Epidermal melanocyte (primary cell): ENCODE results near the gene DACT2.

Source experiments
- DNase-seq: peaks from one replicate; pipeline ENCODE4 v3.0.0; 2011; ENCODE audit warnings: low spot score; ENCODE audit not compliant: insufficient read length

Gene DACT2

GRCh38 chr6:168352096-168352495 is 32.5 kb upstream of the DACT2 start:
- DNase-seq: no peak

GRCh38 chr6:168349718-168350210 is 30.2 kb upstream of the DACT2 start:
- no peak for DNase-seq

DNA sequence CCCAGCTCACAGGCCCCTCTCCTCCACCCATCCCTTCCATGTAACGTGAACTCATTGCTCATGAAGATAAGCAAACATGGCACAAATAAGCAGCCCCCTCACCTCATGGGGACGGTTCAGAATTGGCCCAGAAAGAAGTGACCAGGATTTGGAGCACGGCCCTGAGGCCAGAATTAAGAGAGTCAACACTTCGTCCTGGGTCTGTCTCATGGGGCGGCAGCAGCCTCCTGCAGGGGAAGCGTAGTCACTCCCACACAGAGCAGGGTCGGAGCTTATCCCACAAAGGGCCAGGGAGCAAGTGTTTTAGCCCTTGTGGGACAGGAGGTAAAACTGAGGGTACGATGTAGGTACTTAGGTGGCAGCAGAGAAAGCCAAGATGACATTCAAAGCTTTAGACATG is 28.6 kb upstream of the DACT2 start:
- DNase-seq: no peak

DNA sequence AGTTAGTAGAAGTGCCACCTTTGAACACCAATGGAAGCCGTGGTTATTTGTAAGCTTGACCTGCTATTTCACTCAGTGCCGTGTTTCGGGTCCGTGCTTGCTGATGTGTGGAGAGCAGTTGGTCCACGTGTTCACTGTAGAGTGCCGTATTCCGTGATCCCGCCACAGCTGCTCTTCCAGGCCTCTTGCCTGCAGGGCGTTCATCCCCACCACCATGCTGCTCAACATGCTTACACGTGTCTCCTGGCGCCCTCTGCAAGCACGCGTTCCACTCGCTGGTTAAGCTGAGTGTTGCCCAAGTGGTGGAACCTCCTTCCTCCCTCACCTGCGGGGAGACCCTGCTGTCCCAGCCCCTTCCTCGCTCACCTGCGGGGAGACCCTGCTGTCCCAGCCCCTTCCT is 28.0 kb upstream of the DACT2 start:
- no peak for DNase-seq

- no peak for DNase-seq
Observed at GRCh38 chr6:168347053-168347452, 27.5 kb upstream of the DACT2 start.

DNA sequence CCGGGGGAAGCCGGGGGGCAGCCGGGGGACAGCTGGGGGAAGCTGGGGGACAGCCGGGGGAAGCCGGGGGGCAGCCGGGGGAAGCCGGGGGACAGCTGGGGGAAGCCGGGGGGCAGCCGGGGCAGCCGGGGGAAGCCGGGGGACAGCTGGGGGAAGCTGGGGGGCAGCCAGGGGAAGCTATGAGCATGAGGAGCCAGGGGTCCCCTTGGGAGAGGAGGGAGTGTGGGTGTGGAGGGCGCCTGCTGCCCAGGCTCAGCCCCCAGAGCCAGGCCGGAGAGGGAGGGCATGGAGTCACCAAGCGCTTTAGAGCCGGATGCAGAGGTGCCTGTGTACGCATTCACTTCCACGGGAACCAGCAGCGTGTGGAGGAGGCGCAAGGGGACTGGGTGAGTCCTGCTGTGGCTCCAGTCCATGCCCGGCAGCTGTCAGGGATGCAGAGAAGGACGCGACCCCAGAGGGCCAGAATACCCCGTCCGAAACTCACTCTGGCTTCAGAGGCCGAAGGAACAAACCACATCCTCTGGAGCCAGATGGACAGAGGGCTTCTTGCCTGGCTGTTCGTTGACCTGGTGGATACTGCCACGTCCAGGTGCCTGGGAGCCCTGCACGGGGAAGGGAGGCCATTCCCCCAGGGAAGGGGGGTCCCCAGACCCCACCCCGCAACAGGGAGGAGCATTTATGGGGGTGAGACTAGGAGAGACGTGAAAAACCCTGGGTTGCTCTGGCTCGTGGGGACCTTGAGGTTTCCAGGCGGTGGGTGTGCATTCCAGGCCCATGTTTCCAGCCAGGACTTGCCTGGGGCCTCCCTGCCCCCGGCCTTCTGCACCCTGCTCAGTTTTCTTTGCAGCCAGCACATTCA is 26.5 kb upstream of the DACT2 start:
- DNase-seq: no peak

GRCh38 chr6:168345266-168345665 is 25.7 kb upstream of the DACT2 start:
- DNase-seq: no peak

GRCh38 chr6:168344338-168344737 is 24.8 kb upstream of the DACT2 start:
- DNase-seq: no peak

GRCh38 chr6:168343239-168344150 is 23.9 kb upstream of the DACT2 start:
- DNase-seq: no peak

DNA sequence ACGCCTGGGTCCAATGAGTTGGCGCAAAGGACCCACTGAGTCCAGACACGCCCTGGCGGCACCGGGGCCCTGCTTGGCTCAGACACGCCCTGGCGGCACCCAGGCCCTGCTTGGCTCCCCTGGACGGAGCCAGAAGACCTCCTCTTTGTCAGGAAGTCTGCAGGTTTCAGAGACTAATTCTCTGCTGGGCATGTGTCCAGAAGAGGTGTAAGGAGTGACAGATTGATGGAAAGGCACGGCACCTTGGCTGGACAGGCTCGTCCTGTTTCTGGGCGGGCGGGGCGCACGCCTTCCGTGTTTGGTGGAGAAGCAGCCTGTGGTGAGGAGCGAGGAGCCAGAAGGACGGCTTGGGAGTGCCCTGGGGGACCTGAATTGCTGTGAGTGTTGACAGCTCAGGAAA is 23.1 kb upstream of the DACT2 start:
- DNase-seq: no peak

GRCh38 chr6:168341280-168341900 is 21.8 kb upstream of the DACT2 start:
- no peak for DNase-seq

DNA sequence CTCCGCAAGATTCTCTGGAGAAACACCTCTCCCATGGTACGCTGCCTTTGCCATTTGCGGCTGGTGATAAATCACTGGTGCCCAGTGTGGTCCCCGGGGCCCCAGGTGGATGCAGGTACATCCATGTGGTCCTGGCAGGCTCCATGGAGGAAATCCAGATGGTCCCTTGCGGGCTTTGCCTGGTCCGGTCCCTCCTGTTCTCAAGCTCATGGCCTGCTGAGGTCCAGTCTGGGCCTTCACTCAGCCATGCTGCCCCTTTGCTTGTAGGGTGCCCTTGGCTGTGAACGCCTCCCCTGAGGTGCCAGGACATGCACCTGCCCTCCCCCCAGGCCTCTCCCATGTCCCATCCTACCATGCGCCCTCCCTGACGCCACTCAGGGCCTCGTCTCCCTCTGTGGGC is 21.2 kb upstream of the DACT2 start:
- no peak for DNase-seq

DNA sequence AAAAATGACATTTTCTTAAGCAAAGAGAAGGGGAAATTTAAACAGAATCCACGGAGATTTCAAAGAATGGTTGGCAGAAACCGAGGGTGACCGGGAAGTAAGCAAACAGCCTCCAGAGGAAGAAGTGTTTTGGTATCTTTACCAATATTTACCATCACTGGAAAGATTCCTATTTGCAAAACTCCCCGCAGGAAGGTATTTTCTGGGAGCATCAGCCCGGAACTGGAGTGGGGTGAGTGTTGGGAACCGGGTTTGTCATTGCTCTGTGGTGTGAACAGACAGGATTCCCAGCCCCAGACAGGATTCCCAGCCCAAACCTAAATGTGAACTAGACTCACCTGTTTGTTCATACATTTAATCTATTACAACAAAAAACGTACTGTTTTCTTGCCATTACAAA is 19.2 kb upstream of the DACT2 start:
- no peak for DNase-seq

GRCh38 chr6:168336967-168337366 is 17.4 kb upstream of the DACT2 start:
- no peak for DNase-seq

DNA sequence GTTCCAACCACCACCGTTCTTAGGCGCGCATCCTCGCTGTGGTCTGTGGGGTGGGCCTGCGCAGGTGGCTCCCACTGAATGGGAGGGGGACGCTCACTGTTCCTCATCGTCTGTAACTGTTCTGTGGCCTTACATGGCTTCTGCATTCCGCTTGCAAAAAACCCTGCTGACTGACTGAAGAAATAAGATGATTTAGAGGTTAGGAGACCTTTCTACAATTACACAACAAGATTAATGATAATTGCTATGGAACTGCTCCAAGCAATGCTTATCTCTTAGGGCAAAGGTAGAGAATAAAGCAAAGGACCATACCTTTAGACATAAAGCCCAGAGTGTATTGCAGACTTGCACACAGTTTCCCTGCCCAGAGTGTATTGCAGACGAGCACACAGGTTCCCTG is 14.4 kb upstream of the DACT2 start:
- DNase-seq: no peak

- DNase-seq: no peak
Observed at GRCh38 chr6:168333491-168333890, 13.9 kb upstream of the DACT2 start.

DNA sequence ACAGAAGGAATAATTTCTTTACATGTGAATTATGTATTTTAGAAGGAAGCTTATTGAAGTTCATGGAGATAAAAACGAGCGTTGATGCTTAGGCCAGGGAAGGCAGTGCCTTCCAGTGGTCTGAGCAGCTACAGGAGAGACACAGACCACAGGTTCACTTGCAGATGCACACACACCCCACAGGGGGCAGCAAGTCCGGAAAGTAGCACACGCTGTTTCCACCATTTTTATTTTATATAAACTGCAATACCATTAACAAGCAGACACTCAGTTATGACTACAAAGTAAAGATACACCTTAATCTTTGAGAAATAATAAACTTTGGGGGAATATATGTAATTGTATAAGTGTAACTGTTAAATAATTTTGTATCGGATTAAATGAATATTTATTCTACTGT is 13.5 kb upstream of the DACT2 start:
- DNase-seq: no peak

- DNase-seq: no peak
Observed at GRCh38 chr6:168332020-168332419, 12.4 kb upstream of the DACT2 start.

- no peak for DNase-seq
Observed at GRCh38 chr6:168331058-168331457, 11.5 kb upstream of the DACT2 start.

- no peak for DNase-seq
Observed at GRCh38 chr6:168330403-168330802, 10.8 kb upstream of the DACT2 start.

GRCh38 chr6:168328086-168328485 is 8.5 kb upstream of the DACT2 start:
- no peak for DNase-seq
